Lung (tissue), 12 donors: ENCODE data around the gene PHACTR1. TPM values are rescaled to one million over a fixed set of nuclear protein-coding genes. Genes with fewer than 3 reads are reported as not detected.

Experiments used
- ATAC-seq: fragments of 200-7000 bp; cut with Tn5 transposase; one replicate; pipeline ENCODE4 v1.9.1; 2020; ENCODE audit warnings: moderate number of reproducible peaks; ENCODE audit not compliant: insufficient read depth, low FRiP score
- DNase-seq, 3 donors: peaks; one replicate each; pipeline ENCODE4 v3.0.0-alpha.2; 2013 to 2017
- H3K27ac ChIP-seq, 2 donors: one replicate each; pipeline ENCODE4 v1.5.1; 2013; ENCODE audit warnings: mild to moderate bottlenecking in 2 of 2, moderate library complexity in 2 of 2, control low read depth in 1 of 2, inconsistent platforms in 1 of 2, low read depth in 1 of 2, low read length in 1 of 2
- H3K27me3 ChIP-seq, 3 donors: one replicate each; pipeline ENCODE4 v1.5.1; 2013; ENCODE audit warnings: low read length in 2 of 3; ENCODE audit not compliant: control insufficient read depth in 3 of 3, insufficient read depth in 3 of 3
- H3K36me3 ChIP-seq, 4 donors: one replicate each; pipeline ENCODE4 v1.5.1; 2013; ENCODE audit warnings: low read length in 4 of 4, mild to moderate bottlenecking in 1 of 4, moderate library complexity in 1 of 4; ENCODE audit not compliant: control insufficient read depth in 4 of 4, insufficient read depth in 4 of 4
- H3K4me1 ChIP-seq, 5 donors: one replicate each; pipeline ENCODE4 v1.5.1; 2013; ENCODE audit warnings: low read length in 5 of 5, mild to moderate bottlenecking in 2 of 5, moderate library complexity in 1 of 5; ENCODE audit not compliant: control insufficient read depth in 5 of 5, insufficient read depth in 5 of 5
- H3K4me3 ChIP-seq: one replicate; pipeline ENCODE4 v1.5.1; 2013; ENCODE audit warnings: mild to moderate bottlenecking, control low read depth, moderate library complexity
- H3K9ac ChIP-seq, 2 donors: one replicate each; pipeline ENCODE4 v1.5.1; 2013; ENCODE audit warnings: low read length in 2 of 2, control low read depth in 1 of 2; ENCODE audit not compliant: insufficient read depth in 1 of 2
- H3K9me3 ChIP-seq, 4 donors: one replicate each; pipeline ENCODE4 v1.5.1; 2013; ENCODE audit warnings: low read length in 3 of 4, mild to moderate bottlenecking in 1 of 4, moderate library complexity in 1 of 4; ENCODE audit not compliant: control insufficient read depth in 4 of 4, insufficient read depth in 3 of 4
- WGBS, 2 donors: extraction: QIAGEN DNeasy Blood & Tissue Kit; methylation state at CpG; one replicate each; pipeline ENCODE4 v1.1.7; 2013; 5-methylcytosine and 5-hydroxymethylcytosine counted together
- polyA plus RNA-seq, 2 donors: library from polyadenylated mRNA; stranded (reverse); fragments of 200-250 nt; gene quantifications; one replicate each; pipeline ENCODE4 v1.2.1, GENCODE V29; 2013
- total RNA-seq, 2 donors: library from RNA; depleted of rRNA in 1 of 2; stranded (reverse); fragments of >200 nt in 1 of 2; gene quantifications; one replicate each; pipeline ENCODE4 v1.2.1, GENCODE V29; 2014 to 2021
- TF ChIP-seq, protein P1 (sequence below): IDR thresholded peaks from 2 replicates; pipeline ENCODE4 v1.5.1; 2012; ENCODE audit warnings: mild to moderate bottlenecking; ENCODE audit errors: control extremely low read depth, extremely low read depth
- donor health status: control.
- donor health status: control.
- donor health status: Bipolar disorder and iron deficiency.
- donor health status: healthy.
- donor health status: DM: yes; HTN: yes; CAD: no.

Gene PHACTR1
- total and polyA plus RNA-seq, 4 donors: 16.3 to 58.8 (median 41.9) TPM

DNA sequence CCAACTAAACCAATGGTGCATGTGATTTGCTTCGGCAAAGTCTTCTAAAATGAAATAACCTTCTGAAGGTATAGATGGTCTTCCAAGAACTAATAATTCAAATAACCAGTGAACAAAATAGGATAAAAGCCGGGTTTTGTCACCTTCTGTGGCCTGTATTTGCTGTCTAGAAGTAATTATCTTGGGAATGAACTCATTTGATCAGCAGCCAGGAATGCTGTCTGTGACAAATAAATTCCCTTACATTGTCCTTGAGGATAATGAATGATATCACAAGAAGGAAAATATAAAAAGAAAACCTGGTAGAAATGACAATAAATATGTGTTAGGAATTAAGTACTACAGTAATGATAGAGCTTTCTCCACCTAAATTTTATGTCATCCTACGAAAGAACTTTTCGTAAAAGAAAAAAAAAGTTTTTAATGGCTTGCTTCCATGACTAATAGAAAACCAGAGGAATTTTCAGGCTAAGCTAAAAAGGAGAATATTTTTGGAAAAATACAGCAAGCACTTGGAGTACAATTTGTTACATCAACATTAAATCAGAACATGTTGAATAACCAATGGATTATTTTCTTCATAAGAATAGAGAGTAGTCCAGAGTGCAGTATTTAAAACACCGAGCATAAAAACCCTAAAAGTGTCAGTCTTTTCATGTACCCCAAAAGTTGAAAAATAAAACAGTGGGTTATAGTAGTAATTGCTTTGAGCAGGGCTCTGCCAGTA lies 364.1 kb downstream of the PHACTR1 start:
- Histone ChIP-seq H3K4me1 (peaks cover 0 to 26% (median 3%) of the 10 kb centered on the region in 5 donors), H3K36me3 (peaks cover 0 to 2% (median 0%) of the 10 kb centered on the region in 4 donors), H3K9ac (no peak overlapping the region), H3K9me3 (no peaks in the 10 kb centered on the region), H3K27me3 (no peaks in the 10 kb centered on the region), H3K4me3 (no peak overlapping the region), H3K27ac (peak overlapping the region in 1 of 2 donors; percentile 61)
- TF ChIP-seq, protein P1, sequence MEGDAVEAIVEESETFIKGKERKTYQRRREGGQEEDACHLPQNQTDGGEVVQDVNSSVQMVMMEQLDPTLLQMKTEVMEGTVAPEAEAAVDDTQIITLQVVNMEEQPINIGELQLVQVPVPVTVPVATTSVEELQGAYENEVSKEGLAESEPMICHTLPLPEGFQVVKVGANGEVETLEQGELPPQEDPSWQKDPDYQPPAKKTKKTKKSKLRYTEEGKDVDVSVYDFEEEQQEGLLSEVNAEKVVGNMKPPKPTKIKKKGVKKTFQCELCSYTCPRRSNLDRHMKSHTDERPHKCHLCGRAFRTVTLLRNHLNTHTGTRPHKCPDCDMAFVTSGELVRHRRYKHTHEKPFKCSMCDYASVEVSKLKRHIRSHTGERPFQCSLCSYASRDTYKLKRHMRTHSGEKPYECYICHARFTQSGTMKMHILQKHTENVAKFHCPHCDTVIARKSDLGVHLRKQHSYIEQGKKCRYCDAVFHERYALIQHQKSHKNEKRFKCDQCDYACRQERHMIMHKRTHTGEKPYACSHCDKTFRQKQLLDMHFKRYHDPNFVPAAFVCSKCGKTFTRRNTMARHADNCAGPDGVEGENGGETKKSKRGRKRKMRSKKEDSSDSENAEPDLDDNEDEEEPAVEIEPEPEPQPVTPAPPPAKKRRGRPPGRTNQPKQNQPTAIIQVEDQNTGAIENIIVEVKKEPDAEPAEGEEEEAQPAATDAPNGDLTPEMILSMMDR: no peak
- DNase-seq: no peak
- WGBS, 2 donors: 89 to 96% methylated on average over 5 of the region's 5 CpGs
- ATAC-seq: no peak

DNA sequence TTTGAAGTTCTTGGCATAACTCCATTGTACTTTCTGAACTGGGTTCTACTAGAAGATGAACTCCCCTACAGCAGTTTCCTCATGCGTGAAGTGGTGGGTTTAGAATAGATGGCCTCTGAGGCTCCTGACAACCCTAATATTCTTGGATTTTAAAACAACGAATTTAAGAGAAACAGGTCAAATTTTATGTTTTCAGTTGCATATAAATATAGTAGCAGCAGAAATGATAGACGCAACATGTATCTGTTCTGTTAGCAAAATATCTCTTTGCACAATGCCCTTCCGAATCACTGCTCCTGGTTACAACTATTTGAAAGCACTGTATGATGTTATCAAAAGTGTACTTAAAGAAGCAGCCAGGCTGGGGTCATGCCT lies 364.6 kb downstream of the PHACTR1 start:
- Histone ChIP-seq H3K27me3 (no peaks in the 10 kb centered on the region), H3K4me3 (no peak overlapping the region), H3K27ac (no peak overlapping the region), H3K9me3 (no peaks in the 10 kb centered on the region), H3K4me1 (peaks cover 0 to 23% (median under 1%) of the 10 kb centered on the region in 5 donors), H3K36me3 (peaks cover 0 to 2% (median 0%) of the 10 kb centered on the region in 4 donors), H3K9ac (no peak overlapping the region)
- no peak for DNase-seq
- TF ChIP-seq, protein P1: no peak
- no peak for ATAC-seq
- 95 to 96% methylated on average over 4 of the region's 4 CpGs for WGBS, 2 donors

DNA sequence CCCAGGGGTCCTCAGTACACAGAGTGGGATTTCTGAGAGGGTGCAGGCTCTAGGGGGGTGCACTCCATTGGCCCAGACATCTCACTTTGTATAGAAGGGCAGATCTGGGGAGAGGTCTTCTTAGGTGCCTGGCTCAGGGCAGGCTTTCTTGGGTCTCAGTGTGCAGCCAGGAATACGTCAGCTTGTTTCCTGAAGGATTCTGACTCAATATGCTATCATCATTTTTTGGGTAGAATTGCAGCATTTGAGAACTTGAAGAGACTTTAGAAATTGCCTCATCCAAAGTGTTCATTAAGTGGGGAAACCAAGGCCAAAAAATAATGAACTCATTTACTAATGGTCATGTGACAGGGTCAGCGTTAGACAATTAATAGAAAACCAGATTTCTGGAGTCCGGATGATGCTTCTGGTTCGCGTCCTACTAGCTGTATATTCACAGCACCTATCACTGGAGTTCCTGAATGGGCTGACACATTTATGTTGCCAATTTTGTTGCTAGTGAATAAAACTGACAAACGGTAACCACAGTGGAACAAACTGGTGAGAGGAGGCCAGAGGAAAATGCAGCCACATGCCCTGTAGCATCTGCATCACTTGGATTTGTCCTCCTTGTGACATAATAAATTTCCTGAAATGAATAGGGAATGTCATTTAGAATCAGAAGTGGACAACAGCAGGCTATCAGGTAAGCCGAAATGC lies 372.9 kb downstream of the PHACTR1 start:
- Histone ChIP-seq H3K27me3 (no peaks in the 10 kb centered on the region), H3K9ac (no peak overlapping the region), H3K4me3 (no peak overlapping the region), H3K36me3 (no peaks in the 10 kb centered on the region), H3K4me1 (peaks cover 0 to 8% (median 0%) of the 10 kb centered on the region in 5 donors), H3K9me3 (no peaks in the 10 kb centered on the region), H3K27ac (no peak overlapping the region)
- ATAC-seq (no peak), DNase-seq (no peak)
- TF ChIP-seq, protein P1: no peak
- WGBS, 2 donors: 83 to 89% methylated on average over 7 of the region's 7 CpGs
